Measurements from ENCODE around the gene KIF6.
A peak's percentile ranks its signal among the peaks of the same experiment; 100 is the strongest.

- TF ChIP-seq, protein P1, sequence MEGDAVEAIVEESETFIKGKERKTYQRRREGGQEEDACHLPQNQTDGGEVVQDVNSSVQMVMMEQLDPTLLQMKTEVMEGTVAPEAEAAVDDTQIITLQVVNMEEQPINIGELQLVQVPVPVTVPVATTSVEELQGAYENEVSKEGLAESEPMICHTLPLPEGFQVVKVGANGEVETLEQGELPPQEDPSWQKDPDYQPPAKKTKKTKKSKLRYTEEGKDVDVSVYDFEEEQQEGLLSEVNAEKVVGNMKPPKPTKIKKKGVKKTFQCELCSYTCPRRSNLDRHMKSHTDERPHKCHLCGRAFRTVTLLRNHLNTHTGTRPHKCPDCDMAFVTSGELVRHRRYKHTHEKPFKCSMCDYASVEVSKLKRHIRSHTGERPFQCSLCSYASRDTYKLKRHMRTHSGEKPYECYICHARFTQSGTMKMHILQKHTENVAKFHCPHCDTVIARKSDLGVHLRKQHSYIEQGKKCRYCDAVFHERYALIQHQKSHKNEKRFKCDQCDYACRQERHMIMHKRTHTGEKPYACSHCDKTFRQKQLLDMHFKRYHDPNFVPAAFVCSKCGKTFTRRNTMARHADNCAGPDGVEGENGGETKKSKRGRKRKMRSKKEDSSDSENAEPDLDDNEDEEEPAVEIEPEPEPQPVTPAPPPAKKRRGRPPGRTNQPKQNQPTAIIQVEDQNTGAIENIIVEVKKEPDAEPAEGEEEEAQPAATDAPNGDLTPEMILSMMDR (IDR thresholded peaks at IDR 0.05): peak; percentile 67 to 84 (median 77)
- TF ChIP-seq POLR2AphosphoS5 (IDR thresholded peaks at IDR 0.05) (no peak), POLR2A (IDR thresholded peaks at IDR 0.05) (no peak)
Measured at GRCh38 chr6:39361657-39362486, 363.3 kb downstream of the KIF6 start.
